ENCODE measurements around the gene GPR179. TPM values are rescaled to one million over a fixed set of nuclear protein-coding genes. Genes with fewer than 3 reads are reported as not detected.

GPR179 gene
- total RNA-seq, 6 experiments from 2014 or later, result 0.07 to 0.22 TPM; not detected in 4

GRCh38 chr17:38341035-38341721 is 2.6 kb downstream of the GPR179 start:
- H3K4me1 ChIP-seq, result no peaks in the 10 kb centered on the region
- H3K27ac ChIP-seq, result no peak overlapping the region
- 20% methylated on average over 3 of the region's 5 CpGs for WGBS (ENCODE audit: insufficient coverage, low coverage, low lambda C conversion rate, missing lambda C conversion rate)
- no peaks in the 10 kb centered on the region for H3K9me3 ChIP-seq
- H3K27me3 ChIP-seq, result no peaks in the 10 kb centered on the region
- no peak overlapping the region for H3K4me3 ChIP-seq
- no peak for TF ChIP-seq CTCF (IDR thresholded peaks at IDR 0.05)
- TF ChIP-seq POLR2A (IDR thresholded peaks at IDR 0.05), result no peak
- ATAC-seq (peak; percentile 77 to 90 (median 84)), DNase-seq (peak; percentile 83 to 85 (median 83))
- H3K36me3 ChIP-seq, result no peaks in the 10 kb centered on the region
- intact Hi-C loops (cut with DNase I), result loop anchor here in 1 of 2 donors (5.0 kb wide), 1 partner anchor 76 kb away; no protein-coding TSS in a partner anchor

- intact Hi-C loops (cut with DNase I), result loop anchor here in 1 of 2 donors (5.0 kb wide), 1 partner anchor 77 kb away; no protein-coding TSS in a partner anchor
Observed at GRCh38 chr17:38339891-38340290, 3.9 kb downstream of the GPR179 start.

GRCh38 chr17:38338535-38338934 is 5.2 kb downstream of the GPR179 start:
- Histone ChIP-seq H3K36me3 (no peaks in the 10 kb centered on the region), H3K4me1 (no peaks in the 10 kb centered on the region), H3K27ac (no peak overlapping the region), H3K9me3 (no peaks in the 10 kb centered on the region), H3K4me3 (no peak overlapping the region), H3K27me3 (no peaks in the 10 kb centered on the region)
- no peak for DNase-seq
- intact Hi-C loops (cut with DNase I), result no loop called here
- TF ChIP-seq CTCF (IDR thresholded peaks at IDR 0.05) (no peak), POLR2A (IDR thresholded peaks at IDR 0.05) (no peak)
- WGBS (ENCODE audit: insufficient coverage, low coverage, low lambda C conversion rate, missing lambda C conversion rate), result 100% methylated on average over 2 of the region's 4 CpGs
- no peak for ATAC-seq

More at GRCh38 chr17:38339891-38340290, 3.9 kb downstream of the GPR179 start:
- DNase-seq, result no peak
- Histone ChIP-seq H3K4me3 (no peak overlapping the region), H3K9me3 (no peaks in the 10 kb centered on the region), H3K36me3 (no peaks in the 10 kb centered on the region), H3K27ac (no peak overlapping the region), H3K4me1 (no peaks in the 10 kb centered on the region), H3K27me3 (no peaks in the 10 kb centered on the region)
- TF ChIP-seq POLR2A (IDR thresholded peaks at IDR 0.05), result no peak
- TF ChIP-seq CTCF (IDR thresholded peaks at IDR 0.05), result no peak
- ATAC-seq, result no peak

- Histone ChIP-seq H3K9me3 (no peaks in the 10 kb centered on the region), H3K4me3 (no peak overlapping the region), H3K4me1 (no peaks in the 10 kb centered on the region), H3K36me3 (no peaks in the 10 kb centered on the region), H3K27ac (no peak overlapping the region), H3K27me3 (no peaks in the 10 kb centered on the region)
- DNase-seq (no peak), ATAC-seq (no peak)
- no peak for TF ChIP-seq POLR2A (IDR thresholded peaks at IDR 0.05)
- TF ChIP-seq CTCF (IDR thresholded peaks at IDR 0.05), result no peak
- intact Hi-C loops (cut with DNase I), result no loop called here
- 80% methylated on average over 1 of the region's 5 CpGs for WGBS (ENCODE audit: insufficient coverage, low coverage, low lambda C conversion rate, missing lambda C conversion rate)
Observed at GRCh38 chr17:38338053-38338452, 5.7 kb downstream of the GPR179 start.
